Vagina (tissue), 2 donors: Measurements from ENCODE around the gene TLE7. TPM values are rescaled to one million over a fixed set of nuclear protein-coding genes. Genes with fewer than 3 reads are reported as not detected.

Experiments used
- DNase-seq, 2 donors: peaks; one replicate each; pipeline ENCODE4 v3.0.0-alpha.2; 2017; ENCODE audit errors: extremely low spot score in 2 of 2
- H3K27ac ChIP-seq: fragments of 200-600 bp; sonication (generic); one replicate; pipeline ENCODE4 v1.5.1; 2019
- H3K27me3 ChIP-seq: fragments of 200-600 bp; sonication (generic); one replicate; pipeline ENCODE4 v1.5.1; 2019
- H3K36me3 ChIP-seq, 2 donors: fragments of 200-600 bp; sonication (generic); one replicate each; pipeline ENCODE4 v1.5.1; 2017 to 2019
- H3K4me1 ChIP-seq: fragments of 200-600 bp; sonication (generic); one replicate; pipeline ENCODE4 v1.5.1; 2019
- H3K4me3 ChIP-seq, 2 donors: fragments of 200-600 bp; sonication (generic); 1 replicate in 1 of 2; 2 replicates in 1 of 2; pipeline ENCODE4 v1.5.1; 2016 to 2019
- H3K9me3 ChIP-seq: fragments of 200-600 bp; sonication (generic); one replicate; pipeline ENCODE4 v1.5.1; 2019
- POLR2A ChIP-seq, 2 donors: fragments of 450-650 bp; IDR thresholded peaks; one replicate each; pipeline ENCODE4 v1.6.1; 2017; ENCODE audit warnings: antibody characterized with exemption in 2 of 2, mild to moderate bottlenecking in 2 of 2, moderate library complexity in 2 of 2
- POLR2AphosphoS5 ChIP-seq, 2 donors: sonication (generic); formaldehyde crosslinking; IDR thresholded peaks; one replicate each; pipeline ENCODE4 v1.9.0; 2017; ENCODE audit warnings: antibody characterized with exemption in 2 of 2, mild to moderate bottlenecking in 2 of 2, low read depth in 1 of 2; ENCODE audit not compliant: insufficient read depth in 1 of 2
- intact Hi-C: fragments of 100-400 bp; cut with DNase I; formaldehyde crosslinking; loops from one replicate; pipeline ENCODE4 v1.15.1; 2023
- total RNA-seq: library from RNA; depleted of rRNA; stranded (reverse); fragments of >200 nt; gene quantifications from one replicate; pipeline ENCODE4 v1.2.3, GENCODE V29; 2016

TLE7 gene
- total RNA-seq, 1 donor from 2014 or later, result not detected

DNA sequence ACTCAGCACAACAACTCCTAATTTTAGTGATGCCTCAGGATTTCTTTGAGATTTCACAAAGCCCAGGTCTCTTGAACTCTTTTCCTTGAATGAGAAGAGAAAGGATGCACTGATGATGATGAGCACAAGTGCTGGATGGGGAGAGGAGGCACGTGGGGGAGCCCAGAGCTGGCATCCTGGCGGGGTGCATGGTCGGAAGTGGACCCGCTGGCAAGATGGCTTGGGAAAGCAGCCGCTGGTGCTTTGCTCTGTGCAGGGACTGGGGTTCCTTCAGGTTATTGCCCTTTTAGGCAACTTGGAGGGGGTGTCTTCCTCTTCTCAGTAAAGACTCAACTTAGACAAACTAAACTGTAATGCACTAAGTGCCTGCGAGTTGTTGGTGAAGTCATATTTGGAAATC is 61.0 kb downstream of the TLE7 start:
- DNase-seq, result no peak
- Histone ChIP-seq H3K9me3 (no peaks in the 10 kb centered on the region), H3K36me3 (no peaks in the 10 kb centered on the region), H3K27ac (no peak overlapping the region), H3K27me3 (no peaks in the 10 kb centered on the region), H3K4me3 (no peak overlapping the region), H3K4me1 (no peaks in the 10 kb centered on the region)
- intact Hi-C loops, result no loop called here
- TF ChIP-seq POLR2A (IDR thresholded peaks at IDR 0.05) (no peak), POLR2AphosphoS5 (IDR thresholded peaks at IDR 0.05; ENCODE audit: insufficient read depth in 1 of 2, low read depth in 1 of 2) (no peak)

Other genes starting within 250 kb of the TLE7 start
- gene HYDIN, start 211.3 kb downstream of the TLE7 start, total RNA-seq, result not detected
- 19.6 TPM for gene CMTR2, start 152.7 kb downstream of the TLE7 start, total RNA-seq
- 3.9 TPM for gene CALB2, start 83.3 kb downstream of the TLE7 start, total RNA-seq
- gene ZNF23, start 20.2 kb upstream of the TLE7 start, total RNA-seq, result 7.1 TPM
- gene ZNF19, start 47.3 kb upstream of the TLE7 start, total RNA-seq, result 2.2 TPM
- gene CHST4, start 84.4 kb upstream of the TLE7 start, total RNA-seq, result not detected
- not detected for gene TAT, start 135.0 kb upstream of the TLE7 start, total RNA-seq
- gene MARVELD3, start 184.1 kb upstream of the TLE7 start, total RNA-seq, result 4.7 TPM